CD4-positive, alpha-beta T cell (primary cell): ENCODE data around the gene GABRR2. TPM values are rescaled to one million over a fixed set of nuclear protein-coding genes. Genes with fewer than 3 reads are reported as not detected.

Source experiments
- ATAC-seq: fragments of 200-7000 bp; cut with Tn5 transposase; one replicate; pipeline ENCODE4 v1.10.0; 2022; ENCODE audit warnings: mild to moderate bottlenecking; ENCODE audit not compliant: poor library complexity
- CTCF ChIA-PET: fragments of 350-600 bp; sonication (Branson Sonifier 250); formaldehyde crosslinking; loops from one replicate; lab custom pipeline; 2021; ENCODE audit warnings: antibody characterized with exemption, inconsistent platforms; lab: Charles Lee
- POLR2A ChIA-PET: fragments of 350-600 bp; sonication (Branson Sonifier 250); formaldehyde crosslinking; loops from one replicate; lab custom pipeline; 2021; ENCODE audit warnings: antibody characterized with exemption, inconsistent platforms; lab: Charles Lee
- DNase-seq, 14 experiments: peaks; one replicate each; pipeline ENCODE4 v3.0.0-alpha.2; 2013 to 2020; ENCODE audit warnings: mixed read lengths in 2 of 14
- H3K27ac ChIP-seq, 2 donors: one replicate each; pipeline versions ENCODE4 v1.5.1 to v1.7.0; 2013; ENCODE audit warnings: low read length in 2 of 2, low read depth in 1 of 2, mild to moderate bottlenecking in 1 of 2
- H3K27me3 ChIP-seq, 2 experiments: 1 replicate in 1 of 2; 2 replicates in 1 of 2; pipeline versions ENCODE4 v1.6.1 to v1.7.0; 2013; ENCODE audit warnings: low read length in 2 of 2, control low read depth in 1 of 2, mild to moderate bottlenecking in 1 of 2, moderate library complexity in 1 of 2; ENCODE audit not compliant: insufficient read depth in 2 of 2, control insufficient read depth in 1 of 2
- H3K36me3 ChIP-seq: one replicate; pipeline ENCODE4 v1.6.1; 2013; ENCODE audit warnings: low read length, control low read depth; ENCODE audit not compliant: insufficient read depth
- H3K4me1 ChIP-seq: one replicate; pipeline ENCODE4 v1.6.1; 2013; ENCODE audit warnings: low read length, control low read depth; ENCODE audit not compliant: insufficient read depth
- H3K4me3 ChIP-seq: one replicate; pipeline ENCODE4 v1.5.1; 2013; ENCODE audit warnings: mild to moderate bottlenecking, low read length, moderate library complexity
- H3K9me3 ChIP-seq, 2 experiments: 1 replicate in 1 of 2; 2 replicates in 1 of 2; pipeline versions ENCODE4 v1.6.1 to v1.7.0; 2013; ENCODE audit warnings: low read length in 2 of 2, mild to moderate bottlenecking in 2 of 2, control low read depth in 1 of 2, moderate library complexity in 1 of 2; ENCODE audit not compliant: control insufficient read depth in 1 of 2, insufficient read depth in 1 of 2
- H3K27ac Mint-ChIP-seq: one replicate; pipeline ENCODE4 v1.8.0; 2020; ENCODE audit warnings: mixed read lengths
- H3K27me3 Mint-ChIP-seq: one replicate; pipeline ENCODE4 v1.8.0; 2021; ENCODE audit warnings: mixed read lengths
- H3K36me3 Mint-ChIP-seq: one replicate; pipeline ENCODE4 v1.8.0; 2021; ENCODE audit warnings: low read depth, mixed read lengths
- H3K4me1 Mint-ChIP-seq: one replicate; pipeline ENCODE4 v1.8.0; 2021; ENCODE audit warnings: low read depth, mixed read lengths
- H3K4me3 Mint-ChIP-seq: one replicate; pipeline ENCODE4 v1.8.0; 2020; ENCODE audit warnings: mild to moderate bottlenecking, mixed read lengths
- H3K9me3 Mint-ChIP-seq: one replicate; pipeline ENCODE4 v1.8.0; 2020; ENCODE audit warnings: mixed read lengths
- intact Hi-C, 2 experiments: fragments of 100-400 bp; cut with DNase I in 1 of 2; cut with micrococcal nuclease in 1 of 2; formaldehyde crosslinking; loops; one replicate each; pipeline versions ENCODE4 v1.15.1 to v1.9.0; 2023 to 2025; cut with DNase I, micrococcal nuclease
- total RNA-seq, 174 experiments: library from RNA in 2 of 174; stranded (reverse) in 2 of 174; gene quantifications; one replicate each; pipeline ENCODE4 v1.2.3 and lab custom pipeline; 2021 to 2026
- TF ChIP-seq, protein P1 (sequence below): fragments of 200-600 bp; IDR thresholded peaks from one replicate; pipeline ENCODE4 v1.8.0; 2022; ENCODE audit warnings: antibody characterized with exemption, mild to moderate bottlenecking

Gene GABRR2
- total RNA-seq, 2 experiments from 2014 or later = 0.47 to 0.49 TPM

DNA sequence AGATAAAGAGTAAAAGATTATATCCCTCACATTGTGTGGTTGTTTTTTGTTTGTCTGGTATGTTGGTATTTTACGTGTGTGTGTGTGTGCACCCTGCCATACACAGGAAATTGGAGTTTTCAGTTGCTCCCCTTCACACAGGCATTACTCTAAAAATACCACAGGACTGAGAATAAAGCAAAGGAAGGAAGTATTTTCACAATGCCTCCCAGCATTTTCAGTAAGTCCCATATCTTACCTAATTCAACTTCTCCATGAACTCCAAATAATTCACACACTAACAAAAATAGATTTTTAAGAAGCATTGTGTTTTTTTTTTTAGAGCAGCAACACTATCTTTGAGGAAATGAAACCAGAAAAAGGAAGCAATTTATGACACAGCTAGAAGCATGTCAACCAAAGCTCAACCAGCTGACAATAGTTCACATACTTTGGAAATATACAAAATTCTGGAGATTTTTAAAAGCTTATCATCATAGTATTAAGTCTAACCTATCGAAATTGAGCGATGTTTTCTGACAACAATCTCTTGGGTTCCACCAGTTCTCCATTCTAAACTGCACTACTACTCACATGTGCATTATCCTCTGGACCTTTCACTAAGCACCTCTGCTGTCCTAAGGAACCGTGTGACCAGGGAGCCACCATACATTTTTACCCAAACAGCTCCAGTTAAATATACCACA lies 35.3 kb upstream of the GABRR2 start:
- ATAC-seq = peak; percentile 27
- ChIA-PET POLR2A (interaction anchor here (0.5 to 5.2 kb wide), 13 partner anchors 10 to 1943 kb away, joined by 3 to 95 read pairs (median 7); partner anchors contain the start of genes CFAP206, LYRM2, MDN1 and PM20D2), CTCF (interaction anchor here (0.7 to 2.6 kb wide), 3 partner anchors 22 to 1251 kb away, joined by 3 to 27 read pairs (median 6); no protein-coding TSS in a partner anchor)
- H3K36me3 ChIP-seq = no peaks in the 10 kb centered on the region
- H3K9me3 Mint-ChIP-seq = no peaks in the 10 kb centered on the region
- H3K27me3 ChIP-seq = no peaks in the 10 kb centered on the region
- peak overlapping the region; percentile 15 to 73 for H3K27ac ChIP-seq
- no peaks in the 10 kb centered on the region for H3K9me3 ChIP-seq
- peak in 3 of 14 experiments; percentile 50 to 56 (median 56) for DNase-seq
- peak overlapping the region; percentile 92 for H3K27ac Mint-ChIP-seq
- H3K36me3 Mint-ChIP-seq = peaks cover 9% of the 10 kb centered on the region
- H3K27me3 Mint-ChIP-seq = no peaks in the 10 kb centered on the region
- peaks cover 41% of the 10 kb centered on the region for H3K4me1 ChIP-seq
- H3K4me1 Mint-ChIP-seq = peaks cover 69% of the 10 kb centered on the region
- peak overlapping the region; percentile 71 for H3K4me3 ChIP-seq
- TF ChIP-seq, protein P1, sequence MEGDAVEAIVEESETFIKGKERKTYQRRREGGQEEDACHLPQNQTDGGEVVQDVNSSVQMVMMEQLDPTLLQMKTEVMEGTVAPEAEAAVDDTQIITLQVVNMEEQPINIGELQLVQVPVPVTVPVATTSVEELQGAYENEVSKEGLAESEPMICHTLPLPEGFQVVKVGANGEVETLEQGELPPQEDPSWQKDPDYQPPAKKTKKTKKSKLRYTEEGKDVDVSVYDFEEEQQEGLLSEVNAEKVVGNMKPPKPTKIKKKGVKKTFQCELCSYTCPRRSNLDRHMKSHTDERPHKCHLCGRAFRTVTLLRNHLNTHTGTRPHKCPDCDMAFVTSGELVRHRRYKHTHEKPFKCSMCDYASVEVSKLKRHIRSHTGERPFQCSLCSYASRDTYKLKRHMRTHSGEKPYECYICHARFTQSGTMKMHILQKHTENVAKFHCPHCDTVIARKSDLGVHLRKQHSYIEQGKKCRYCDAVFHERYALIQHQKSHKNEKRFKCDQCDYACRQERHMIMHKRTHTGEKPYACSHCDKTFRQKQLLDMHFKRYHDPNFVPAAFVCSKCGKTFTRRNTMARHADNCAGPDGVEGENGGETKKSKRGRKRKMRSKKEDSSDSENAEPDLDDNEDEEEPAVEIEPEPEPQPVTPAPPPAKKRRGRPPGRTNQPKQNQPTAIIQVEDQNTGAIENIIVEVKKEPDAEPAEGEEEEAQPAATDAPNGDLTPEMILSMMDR = no peak
- intact Hi-C loops = loop anchor here (2.0 to 10.0 kb wide), 9 partner anchors 14 to 1234 kb away; partner anchors contain the start of genes PNRC1 (in 2 of the 2), RNGTT (in 2 of the 2), CASP8AP2 (in 1 of the 2) and MAP3K7 (in 1 of the 2)
- H3K4me3 Mint-ChIP-seq = peak overlapping the region; percentile 99

DNA sequence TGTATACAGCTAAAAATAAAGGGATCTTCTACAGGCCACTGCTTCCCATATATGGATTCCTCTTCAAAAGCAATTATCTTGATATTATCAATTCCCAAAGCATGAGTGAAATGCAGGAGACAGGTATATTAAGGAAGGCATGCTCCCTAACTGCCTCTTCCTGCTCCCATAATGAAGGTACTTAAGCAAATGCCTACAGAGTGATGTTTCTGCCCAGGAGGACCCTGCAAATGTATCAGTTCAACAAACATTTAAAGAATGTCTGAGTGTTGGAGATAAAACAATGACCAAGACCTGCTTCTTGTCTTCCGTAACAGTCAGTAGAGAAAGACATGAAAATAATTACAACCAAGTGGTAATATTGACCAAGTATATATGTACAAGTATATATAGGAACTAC lies 33.3 kb upstream of the GABRR2 start:
- H3K4me3 ChIP-seq = no peak overlapping the region
- Mint-ChIP-seq H3K9me3 (no peaks in the 10 kb centered on the region), H3K36me3 (peaks cover 12% of the 10 kb centered on the region), H3K27me3 (no peaks in the 10 kb centered on the region), H3K4me3 (peak overlapping the region; percentile 30), H3K27ac (peak overlapping the region; percentile 92), H3K4me1 (peaks cover 74% of the 10 kb centered on the region)
- H3K36me3 ChIP-seq = no peaks in the 10 kb centered on the region
- ChIA-PET CTCF (interaction anchor here (0.8 to 1.6 kb wide), 3 partner anchors 14 to 24 kb away, joined by 3 to 5 read pairs (median 3); no protein-coding TSS in a partner anchor), POLR2A (interaction anchor here (5.2 kb wide), 1 partner anchor 268 kb away, joined by 95 read pairs; the partner anchor contains the start of gene PNRC1)
- intact Hi-C loops = loop anchor here in 1 of 2 experiments (5.0 kb wide), 2 partner anchors 64 to 201 kb away; partner anchors contain the start of genes PM20D2 and RRAGD
- H3K4me1 ChIP-seq = peaks cover 33% of the 10 kb centered on the region
- no peaks in the 10 kb centered on the region for H3K27me3 ChIP-seq
- ATAC-seq (no peak), DNase-seq (no peak)
- no peak overlapping the region for H3K27ac ChIP-seq
- H3K9me3 ChIP-seq = no peaks in the 10 kb centered on the region
- TF ChIP-seq, protein P1 = no peak

DNA sequence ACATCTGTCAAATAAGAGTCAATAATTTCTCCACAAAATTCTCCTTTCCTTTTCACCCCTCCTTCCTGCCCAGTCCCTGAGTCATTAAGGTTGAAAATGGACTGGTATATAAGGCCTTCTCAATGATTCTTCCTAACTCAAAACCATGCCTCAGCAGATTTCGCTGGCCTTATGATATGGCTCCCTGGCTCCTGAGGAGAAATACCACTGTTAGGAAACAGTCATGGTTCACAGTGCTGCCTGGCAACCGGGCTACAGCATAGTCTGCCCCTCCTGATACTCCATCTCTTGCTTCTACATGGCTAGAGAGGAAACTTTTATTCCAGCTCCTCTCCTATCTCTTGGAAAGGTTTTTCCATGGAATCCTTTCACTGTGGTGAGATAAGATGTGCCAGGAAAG lies 32.7 kb upstream of the GABRR2 start:
- Mint-ChIP-seq H3K27ac (peak overlapping the region; percentile 92), H3K9me3 (no peaks in the 10 kb centered on the region), H3K4me1 (peaks cover 73% of the 10 kb centered on the region), H3K4me3 (no peak overlapping the region), H3K36me3 (peaks cover 12% of the 10 kb centered on the region), H3K27me3 (no peaks in the 10 kb centered on the region)
- ChIA-PET POLR2A (interaction anchor here (1.1 to 3.5 kb wide), 3 partner anchors 9 to 268 kb away, joined by 3 to 13 read pairs (median 8); partner anchors contain the start of gene PNRC1), CTCF (interaction anchor here (1.0 to 1.6 kb wide), 3 partner anchors 14 to 24 kb away, joined by 3 to 5 read pairs (median 3); no protein-coding TSS in a partner anchor)
- DNase-seq (peak in 1 of 14 experiments; percentile 39), ATAC-seq (no peak)
- no peaks in the 10 kb centered on the region for H3K9me3 ChIP-seq
- H3K4me1 ChIP-seq = peaks cover 30% of the 10 kb centered on the region
- no peak overlapping the region for H3K27ac ChIP-seq
- H3K27me3 ChIP-seq = no peaks in the 10 kb centered on the region
- H3K36me3 ChIP-seq = no peaks in the 10 kb centered on the region
- TF ChIP-seq, protein P1 = no peak
- no peak overlapping the region for H3K4me3 ChIP-seq
- intact Hi-C loops = loop anchor here in 1 of 2 experiments (5.0 kb wide), 2 partner anchors 64 to 201 kb away; partner anchors contain the start of genes PM20D2 and RRAGD
